ENCODE results near the gene TMA7B.
A peak's percentile ranks its signal among the peaks of the same experiment; 100 is the strongest.

The TMA7B gene

DNA sequence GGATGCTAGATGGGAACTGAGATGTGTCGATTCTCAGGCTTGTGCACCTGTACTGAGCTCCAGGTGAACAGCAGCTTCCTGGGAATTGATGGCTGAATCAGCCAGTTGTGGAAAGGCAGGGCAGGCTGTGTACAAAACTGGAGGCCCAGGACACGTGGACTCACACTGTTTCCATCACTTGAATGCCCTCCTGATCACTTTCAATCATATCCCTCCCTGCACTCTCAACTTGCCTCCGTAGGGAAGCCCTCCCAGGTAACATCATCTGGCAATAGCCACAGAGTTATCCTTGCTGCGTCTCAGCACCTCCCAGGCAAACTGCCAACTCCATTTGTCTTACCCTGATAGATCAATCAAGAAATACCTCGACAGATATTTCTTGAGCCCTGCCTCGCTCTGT, 44.6 kb downstream of the TMA7B start:
- DNase-seq: no peak

DNA sequence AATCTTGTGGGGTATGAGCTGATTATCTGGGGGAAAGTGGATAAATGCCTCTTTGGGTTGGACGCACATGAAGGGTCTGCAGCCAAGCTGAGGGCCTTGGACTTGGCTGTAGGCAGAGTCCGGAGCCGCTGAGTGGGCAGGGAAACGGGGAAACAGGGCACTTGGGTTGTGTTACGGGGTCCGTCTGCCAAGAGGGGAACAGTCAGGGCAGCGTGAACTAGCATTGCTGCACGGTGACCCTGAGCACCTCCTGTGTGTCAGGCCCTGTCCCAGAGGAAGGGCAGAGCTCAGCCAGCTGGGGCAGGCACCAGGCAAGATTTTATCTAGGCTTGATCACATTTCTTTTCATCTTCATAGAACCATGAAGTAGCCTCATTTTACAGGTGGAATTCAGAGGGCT, 46.4 kb downstream of the TMA7B start:
- DNase-seq: no peak

DNA sequence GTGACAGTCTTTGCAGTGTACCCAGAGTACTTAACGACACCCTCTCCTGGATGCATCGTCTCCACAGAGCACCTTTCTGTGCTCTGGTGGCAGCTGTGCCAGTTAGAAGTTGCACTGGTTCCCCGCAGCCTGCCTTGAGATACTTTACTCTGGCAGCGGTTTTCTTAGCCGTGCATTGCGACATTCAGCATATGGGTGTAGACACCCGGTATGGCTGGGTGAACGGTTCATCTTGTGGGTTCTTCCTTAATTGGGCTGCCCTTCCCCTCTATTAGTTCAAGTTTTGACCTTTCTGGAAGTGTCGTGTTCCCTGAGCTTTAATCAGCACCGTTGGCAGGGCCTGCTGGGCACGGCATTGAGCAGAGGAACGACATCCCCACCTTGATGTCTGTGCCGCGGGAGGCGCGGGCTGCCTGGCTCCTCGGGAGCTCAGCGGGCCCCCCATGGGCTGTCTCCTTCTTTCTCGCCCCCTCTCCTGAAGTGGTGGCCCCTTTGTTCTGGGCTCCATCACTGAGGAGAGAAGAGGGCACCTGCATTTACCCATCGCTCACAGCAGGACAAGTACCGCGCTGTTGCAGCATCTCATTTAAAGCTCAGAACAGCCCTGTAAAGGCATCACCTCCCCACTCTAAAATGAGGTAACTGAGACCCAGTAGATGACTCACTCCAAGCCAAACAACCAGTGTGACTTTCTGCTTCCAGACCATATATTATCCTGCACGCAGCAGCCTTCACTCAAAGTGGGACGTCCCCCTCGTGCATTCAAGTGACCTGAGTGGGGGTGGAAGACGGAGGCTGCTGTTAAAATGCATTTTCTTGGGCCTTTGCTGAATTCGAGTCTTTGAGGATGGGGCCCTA, 47.9 kb downstream of the TMA7B start:
- peak; percentile 85 to 87 for DNase-seq

DNA sequence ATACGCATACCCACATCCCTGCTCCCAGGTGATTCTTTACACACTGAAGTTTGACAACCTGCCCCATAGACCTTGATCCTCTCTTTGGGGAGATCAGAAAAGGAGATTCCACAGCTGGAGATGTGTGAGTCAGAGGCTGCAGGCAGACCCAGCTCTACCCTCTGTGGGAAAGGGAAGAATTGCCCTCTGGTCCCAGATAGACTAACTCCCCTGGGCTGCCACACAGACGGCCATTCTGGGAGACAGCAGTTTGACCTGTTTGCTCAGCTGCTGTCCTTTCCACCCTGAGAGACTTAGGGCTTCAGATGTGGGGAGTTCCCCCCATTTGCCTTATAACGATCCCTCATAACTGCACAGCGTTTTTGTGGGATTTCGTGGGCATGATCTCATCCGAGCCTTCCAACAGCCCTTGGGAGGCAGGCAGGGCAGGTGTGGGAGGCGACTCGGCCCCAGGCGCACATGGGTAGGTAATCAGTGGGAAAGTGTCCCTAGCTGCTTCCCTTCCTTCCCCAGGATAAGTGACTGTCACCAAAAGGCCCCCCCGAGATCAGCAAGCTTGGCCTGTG, 48.6 kb downstream of the TMA7B start:
- DNase-seq: no peak

DNA sequence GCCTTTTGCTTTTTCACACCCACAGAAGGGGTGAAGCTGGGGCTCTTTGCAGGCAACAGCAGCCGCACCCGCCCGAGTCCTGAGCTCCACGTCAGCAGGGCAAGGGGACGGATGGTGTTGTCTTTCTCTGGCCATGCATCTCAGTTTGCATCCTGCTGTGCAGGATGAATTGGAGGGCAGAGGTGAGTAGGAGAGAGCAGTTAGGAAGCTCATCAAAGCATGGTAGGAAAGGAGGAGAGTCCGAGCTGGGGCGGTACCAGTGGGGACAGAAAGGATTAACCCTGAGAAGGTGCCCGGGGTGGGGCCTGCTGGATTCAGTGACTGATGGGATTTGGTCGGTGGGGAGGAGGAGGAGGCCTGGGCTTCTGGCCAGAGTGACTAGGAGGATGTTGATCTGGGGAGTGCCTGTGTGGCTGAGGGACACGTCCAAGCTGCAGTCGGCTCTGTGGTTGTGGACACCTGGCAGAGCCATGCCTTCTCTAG, 49.1 kb downstream of the TMA7B start:
- DNase-seq: no peak

DNA sequence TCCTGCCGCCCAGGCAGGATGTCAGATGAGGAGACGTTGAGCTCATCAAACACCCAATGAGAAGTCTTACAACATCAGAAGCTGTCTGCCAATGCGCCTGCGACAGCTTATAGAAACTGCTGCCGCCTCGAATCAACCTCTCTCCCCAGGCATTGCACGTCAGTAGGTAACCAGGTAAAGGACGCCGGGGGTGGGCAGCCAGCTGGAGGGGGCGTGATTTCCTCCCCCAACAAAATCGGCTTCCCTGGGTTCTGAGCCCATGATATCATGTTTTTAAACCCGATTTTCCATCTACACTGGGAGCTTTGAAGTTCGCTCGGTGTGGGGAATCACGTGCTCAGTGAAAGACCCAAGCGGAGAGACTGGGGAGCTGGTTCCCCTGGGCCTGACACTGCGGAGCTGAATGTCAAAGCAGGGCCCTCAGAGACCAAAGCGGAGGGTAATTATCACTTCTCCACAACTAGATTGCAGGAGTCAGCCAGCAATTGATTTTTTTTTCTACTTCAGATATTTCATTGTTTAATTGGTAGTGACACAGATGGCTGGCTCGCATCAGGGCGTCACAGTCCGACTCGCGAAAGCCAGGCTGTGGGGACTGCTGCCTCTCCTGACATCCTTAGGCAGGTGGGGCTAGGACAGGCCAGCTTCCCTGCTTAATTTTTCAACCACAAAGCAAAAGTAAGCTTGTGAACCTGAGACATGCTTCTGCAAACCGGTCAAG, 49.9 kb downstream of the TMA7B start:
- DNase-seq: peak in 1 of 2 donors; percentile 31

DNA sequence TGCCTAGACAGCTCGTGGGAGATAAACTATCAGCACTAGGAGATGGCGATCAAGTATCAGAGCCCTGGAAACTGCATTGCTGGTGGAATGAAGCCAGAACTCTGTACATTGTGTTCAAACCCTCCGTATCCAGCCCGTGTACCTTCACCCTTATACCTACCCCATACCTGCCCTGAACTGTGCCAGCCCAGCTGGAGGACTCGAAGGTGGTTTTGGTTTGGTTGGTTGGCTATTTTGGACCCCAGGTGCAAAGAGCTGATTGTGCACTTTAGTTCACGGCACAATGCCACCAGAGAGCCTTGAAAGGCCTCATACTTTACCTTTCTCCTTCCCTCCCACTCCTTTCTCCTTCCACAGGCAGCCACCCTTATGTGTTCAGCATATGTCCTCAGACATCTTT, 50.5 kb downstream of the TMA7B start:
- no peak for DNase-seq

Measured in inflammatory macrophage (primary cell).